NCI-H1417 treated with DMSO at 0.1 percent for 48 hours (cell line): ENCODE results near the gene S100A2.

ENCODE experiments used
- DNase-seq: peaks from one replicate; lab custom pipeline; 2025; lab: John Stamatoyannopoulos, UW

S100A2 gene

DNA sequence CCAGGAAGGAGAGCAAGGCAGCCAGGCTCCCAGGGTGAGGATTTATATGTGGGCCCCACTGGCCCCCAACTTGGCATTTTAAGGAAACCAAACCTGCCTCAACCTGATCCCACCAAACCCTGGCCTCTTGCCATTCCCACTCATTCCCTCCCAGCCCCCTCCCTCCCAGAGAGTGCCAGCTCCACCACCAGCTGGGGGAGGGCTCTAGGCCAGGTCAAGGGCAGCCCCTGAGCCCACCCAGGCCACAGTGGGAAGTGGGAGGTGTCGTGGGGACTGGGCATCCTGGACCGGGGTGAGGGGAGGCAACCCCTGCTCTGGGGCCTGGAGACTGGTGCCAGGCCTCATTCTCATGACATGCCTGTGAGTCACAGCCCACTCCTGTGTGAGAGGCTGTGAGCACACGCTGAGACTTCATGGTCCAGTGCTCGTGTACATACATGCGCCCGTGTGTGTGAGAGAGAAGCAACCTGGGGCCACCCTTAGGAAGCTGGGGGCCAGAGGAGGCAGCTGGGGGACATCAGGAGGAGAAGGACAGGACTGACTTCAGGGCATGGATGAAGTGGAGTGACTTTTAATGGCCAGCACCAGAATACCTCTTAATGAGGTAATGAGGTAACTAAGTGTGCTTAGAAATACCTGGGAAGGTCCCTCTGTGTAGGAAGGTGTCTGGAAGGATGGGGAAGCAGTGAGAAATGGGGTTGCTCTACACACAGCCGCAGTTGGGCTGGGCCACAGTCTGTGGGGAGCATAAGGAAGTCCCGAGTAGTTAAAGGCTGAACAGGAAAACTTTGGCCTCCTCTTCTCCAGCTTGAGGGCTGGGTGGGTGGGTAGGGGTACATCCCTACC lies at the start of gene S100A2:
S100A2 (minus strand) TSS at position 316 of the 846 bp plus-strand sequence. CDS start 1,967 bp downstream, outside the sequence.
- no peak for DNase-seq

DNA sequence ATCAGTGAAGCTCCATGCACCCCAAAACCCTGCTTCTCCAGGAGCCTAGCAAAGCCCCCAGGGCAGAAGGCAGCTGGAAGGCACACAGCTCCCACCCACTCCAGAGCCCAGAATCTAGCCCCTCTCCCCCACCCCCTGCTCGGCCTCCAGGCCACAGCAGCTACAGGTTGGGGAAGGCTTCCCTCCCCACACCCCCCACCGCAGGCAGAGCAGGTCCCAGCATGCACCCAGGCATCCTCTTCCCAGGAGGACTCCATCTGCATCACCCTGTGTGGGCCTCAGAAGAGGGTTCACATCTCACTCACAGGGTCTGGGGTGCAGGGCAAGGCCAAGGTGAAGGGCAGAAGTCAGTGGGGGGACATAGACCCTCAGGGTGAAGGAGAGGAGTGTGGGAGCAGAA lies 49.8 kb upstream of the S100A2 start:
- no peak for DNase-seq

DNA sequence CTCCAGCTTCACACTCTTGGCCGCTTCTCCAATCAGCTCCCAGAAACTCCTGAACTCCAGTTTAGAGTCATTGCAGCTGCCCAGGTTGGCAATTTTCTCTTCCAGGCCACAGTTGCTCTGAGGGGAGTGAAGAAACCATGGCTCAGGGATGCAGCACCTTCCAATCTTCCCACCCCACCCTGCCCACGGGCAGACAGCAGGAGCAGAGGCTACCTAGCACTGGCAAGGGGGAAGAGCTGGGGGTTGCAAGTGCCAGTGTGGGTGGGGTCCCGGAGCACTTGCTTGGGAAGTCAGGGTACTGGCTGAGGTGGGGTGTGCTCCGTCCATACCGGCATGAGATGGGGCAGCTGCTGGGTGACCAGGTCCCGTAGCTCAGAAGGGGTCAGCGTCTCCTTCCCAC lies 49.3 kb upstream of the S100A2 start:
- DNase-seq = no peak

DNA sequence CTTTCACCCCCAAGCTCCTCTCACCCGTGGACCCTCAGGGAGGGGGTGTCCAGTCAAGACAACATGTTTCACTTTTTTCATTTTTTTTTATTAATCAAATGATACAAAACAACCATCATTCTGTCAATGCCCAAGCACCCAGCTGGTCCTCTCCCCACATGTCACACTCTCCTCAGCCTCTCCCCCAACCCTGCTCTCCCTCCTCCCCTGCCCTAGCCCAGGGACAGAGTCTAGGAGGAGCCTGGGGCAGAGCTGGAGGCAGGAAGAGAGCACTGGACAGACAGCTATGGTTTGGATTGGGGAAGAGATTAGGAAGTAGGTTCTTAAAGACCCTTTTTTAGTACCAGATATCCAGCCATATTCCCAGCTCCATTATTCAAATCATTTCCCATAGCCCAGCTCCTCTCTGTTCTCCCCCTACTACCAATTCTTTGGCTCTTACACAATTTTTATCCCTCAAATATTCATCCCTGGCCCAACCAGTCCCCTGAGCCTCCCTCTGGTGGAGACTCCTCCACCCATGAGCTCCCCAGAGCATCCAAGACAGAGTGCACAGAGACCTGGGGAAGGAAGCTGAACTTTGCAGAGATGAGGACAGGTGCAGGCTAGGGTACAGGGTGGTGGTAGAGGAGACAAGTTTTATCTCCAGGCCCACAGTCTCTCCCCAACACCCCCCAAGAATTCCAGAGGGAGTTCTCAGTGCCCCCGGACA lies 48.7 kb upstream of the S100A2 start:
- DNase-seq = no peak

DNA sequence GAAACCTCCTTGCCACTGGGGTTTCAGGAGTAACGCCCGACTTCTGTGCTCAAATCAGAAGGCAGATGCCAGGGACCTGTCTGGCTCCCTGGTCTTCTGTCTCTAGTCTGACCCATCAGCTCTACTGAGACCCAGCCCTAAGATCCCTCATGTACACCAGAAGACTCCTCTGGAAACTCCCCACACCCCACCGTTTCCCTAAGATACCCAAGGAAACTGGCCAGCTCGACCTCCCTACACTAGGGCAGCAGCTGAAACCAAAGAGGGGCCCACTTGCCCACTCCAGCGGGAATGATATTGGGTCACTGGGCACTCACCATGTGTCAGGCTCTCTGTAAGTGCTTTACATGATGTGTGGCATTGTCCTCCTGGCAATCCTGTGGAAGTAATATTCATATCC lies 47.8 kb upstream of the S100A2 start:
- no peak for DNase-seq

DNA sequence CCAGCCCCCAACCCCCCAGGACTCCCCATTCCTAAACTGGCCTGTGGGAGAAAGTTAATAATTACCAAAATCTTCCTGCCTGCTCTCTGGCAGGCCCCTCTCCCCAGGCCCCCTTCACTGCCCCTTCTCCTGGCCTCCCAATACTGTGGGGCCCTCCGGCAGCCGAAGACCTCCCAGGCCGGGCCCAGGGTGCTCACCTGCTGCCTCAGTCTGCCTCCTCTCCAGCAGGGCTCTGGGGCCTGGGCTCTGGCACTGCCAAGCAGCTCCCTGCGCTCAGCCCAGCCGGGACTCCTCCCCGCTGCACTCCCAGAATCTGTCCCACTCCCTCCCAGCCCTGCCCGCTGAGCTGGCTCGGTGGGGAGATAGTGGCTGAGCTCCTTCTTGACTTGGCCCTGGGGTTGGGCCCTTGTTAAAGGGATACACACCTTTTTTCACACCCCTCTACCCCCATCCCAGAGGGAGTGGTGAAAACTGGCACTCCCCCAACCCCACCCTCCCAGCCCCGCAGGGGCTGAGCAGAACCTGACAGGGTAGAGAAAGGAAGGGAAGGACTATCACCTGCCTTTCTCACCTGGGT lies 47.2 kb upstream of the S100A2 start, which contains the start of gene S100A16:
S100A16 (minus strand) TSS at position 383 of the 577 bp plus-strand sequence. CDS start 4,986 bp downstream, outside the sequence.
- no peak for DNase-seq

DNA sequence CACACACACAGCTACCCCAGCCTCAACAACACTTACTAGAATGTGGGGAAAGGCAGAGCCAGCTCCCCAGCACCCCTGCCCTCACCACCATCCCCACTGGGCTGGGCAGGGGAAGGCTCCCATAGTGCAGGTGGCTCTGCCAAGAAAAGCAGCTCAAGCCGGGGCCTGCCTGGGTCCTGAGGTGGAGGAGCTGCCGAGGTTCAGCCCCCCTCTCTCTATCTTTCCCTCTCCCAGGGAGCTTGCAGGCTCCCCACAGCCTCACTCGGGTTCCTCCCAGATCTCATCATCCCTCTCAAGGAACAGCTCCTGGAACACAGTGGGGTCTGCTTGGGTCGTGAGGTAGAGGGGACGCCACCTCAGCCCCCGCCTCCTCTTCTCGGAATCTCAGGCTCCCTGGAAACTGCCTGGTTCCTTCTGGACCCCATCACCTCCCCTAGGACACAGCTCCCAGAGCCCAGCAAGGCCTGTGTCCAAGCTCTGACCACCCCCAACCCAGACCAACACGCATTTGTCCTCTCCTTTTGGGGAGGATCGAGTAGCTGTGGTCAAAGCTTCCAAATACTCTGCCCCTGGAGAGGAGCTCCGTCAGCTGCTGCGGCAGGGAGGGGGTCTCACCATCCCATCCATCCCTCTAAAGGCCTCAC lies 46.6 kb upstream of the S100A2 start:
- no peak for DNase-seq

DNA sequence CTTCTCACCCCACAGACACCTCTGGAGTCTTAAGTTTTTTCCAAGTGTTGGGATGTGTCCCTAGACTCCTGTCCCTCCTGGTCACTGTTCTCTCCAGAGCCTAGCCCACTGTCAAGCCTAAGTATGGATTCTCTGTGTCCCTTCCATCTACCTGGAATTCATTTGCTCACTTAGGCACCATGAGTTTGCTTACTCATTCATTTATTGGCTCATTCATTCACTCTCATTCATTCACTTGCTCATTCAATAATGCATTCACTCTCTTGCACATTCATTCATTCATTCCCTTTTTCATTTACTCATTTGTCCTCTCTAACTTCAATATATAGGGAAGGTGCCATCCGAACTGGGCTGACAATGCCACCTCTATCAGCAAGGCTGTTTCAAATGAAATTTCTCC lies 45.7 kb upstream of the S100A2 start:
- no peak for DNase-seq

DNA sequence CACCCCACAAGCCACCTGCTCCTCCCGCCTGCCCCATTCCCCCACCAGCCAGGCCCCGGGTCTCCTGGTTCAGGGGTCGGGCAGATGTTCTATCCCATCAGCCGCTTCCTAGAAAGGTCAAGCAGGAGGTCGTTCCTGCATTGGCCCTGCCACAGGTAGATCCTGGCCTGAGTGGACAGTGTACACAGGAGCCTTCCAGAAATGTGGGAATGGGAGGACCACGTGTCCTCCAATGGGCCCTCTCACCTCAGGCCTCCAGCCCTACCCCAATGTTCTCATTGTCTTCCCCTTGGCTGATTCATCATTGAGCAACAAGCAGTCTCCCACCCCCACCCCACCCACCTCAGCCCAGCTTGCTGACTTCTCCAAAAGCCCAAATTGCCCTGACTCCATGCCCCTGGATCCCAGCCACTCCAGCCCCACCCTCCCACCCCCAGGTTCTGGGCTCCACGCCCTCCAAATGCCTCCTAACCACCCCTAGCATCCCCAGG lies 45.2 kb upstream of the S100A2 start:
- no peak for DNase-seq

DNA sequence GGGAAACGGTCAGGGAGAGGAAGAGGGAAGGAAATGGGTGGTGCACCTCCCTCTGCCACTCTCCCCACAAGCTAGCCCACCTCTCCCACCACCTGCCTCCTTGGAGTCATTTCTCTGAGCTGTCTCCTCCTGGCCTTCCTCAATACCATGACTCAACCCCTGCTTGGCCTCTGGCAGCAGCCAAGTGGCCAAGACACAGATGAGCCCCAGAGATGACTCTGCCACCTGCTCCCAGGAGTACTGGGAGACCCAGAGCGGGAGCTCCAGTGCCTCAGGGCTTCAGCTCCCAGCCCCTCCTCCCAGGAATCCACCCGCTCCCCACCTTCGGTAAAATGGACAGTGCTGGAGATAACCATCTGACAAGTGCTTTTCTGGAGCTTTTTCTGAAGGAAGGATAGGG lies 44.7 kb upstream of the S100A2 start:
- DNase-seq = no peak

DNA sequence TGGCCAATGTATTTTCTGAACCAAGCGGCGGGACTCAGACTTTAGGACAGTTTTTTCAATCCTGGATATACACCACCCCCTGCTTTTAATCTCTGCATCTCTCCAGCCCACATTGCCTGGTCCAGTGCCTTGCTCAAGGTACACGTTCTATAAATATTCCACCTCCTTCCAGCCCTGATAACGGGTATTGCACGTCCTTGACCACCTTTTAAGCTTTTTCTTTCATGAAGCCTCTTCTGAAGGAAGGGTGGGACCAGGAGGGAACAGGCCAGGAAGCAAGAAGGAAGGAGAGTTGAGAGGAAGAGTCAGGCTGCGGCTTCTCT lies 43.9 kb upstream of the S100A2 start:
- no peak for DNase-seq

DNA sequence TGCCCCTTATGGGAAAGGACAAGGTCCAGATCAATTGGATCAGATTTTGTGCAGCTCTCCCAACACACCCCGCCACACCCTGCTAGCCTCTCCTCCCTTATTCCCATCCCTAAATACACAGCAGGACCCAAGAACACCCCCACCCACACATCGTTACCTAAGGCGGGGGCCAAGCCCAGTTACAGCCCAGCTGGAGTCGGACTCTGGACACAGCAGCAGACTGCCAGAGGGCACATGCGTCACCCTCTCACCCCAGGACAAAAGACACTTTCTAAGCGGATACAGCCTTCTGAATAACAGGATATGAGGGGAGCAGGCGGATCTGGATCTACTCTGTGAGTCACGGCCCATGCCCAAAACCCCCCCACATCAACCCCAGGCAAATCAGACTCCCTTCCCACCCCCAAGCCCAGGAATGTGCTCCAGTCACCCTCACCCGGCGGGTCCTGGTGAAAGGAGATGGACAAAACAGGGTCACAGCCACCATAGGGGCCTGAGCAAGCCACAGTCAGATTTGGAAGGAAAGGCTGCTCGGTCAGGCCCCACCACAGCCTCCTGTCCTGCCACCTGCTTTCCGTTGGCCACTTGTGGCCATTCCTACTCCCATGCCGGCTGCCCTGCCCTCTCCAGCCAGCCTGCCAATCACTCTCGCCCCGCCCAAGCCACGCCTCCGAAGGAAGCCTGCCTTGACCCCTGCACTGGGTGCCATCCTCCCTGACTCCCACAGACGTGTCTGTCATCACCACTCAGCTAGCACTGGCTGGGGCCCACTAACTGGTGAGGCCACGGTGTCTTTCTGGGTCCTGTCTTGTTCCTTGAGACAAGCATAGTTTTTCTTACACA lies 43.3 kb upstream of the S100A2 start:
- DNase-seq = no peak

DNA sequence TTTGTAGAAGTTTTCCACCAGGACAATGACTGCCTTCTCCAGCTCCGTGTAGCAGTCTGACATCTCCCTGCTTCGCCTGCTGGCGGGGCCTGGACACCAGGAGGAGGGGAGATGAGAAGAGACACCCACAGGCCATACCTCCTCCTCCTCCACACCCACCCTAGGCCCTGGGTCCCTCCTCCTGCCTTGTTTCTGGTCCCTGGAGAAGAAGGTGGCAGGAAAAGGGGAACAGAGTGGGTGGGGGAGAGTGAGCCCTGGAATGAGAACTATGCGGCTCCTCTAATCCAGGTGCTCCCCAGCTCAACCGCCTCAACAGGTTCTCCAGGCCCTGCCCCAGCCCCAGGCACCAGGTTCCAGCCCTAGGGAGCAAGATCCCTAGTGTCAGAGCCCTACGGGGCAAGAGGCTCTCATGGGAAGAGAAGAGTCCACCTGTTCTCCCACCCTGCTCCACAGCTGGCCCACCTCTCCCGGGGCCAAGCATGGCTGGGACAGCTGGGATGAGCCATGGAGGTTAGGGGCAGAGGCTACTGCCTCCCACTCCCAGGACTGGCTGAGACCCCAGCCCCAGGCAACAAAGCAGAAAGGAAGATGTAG lies 42.5 kb upstream of the S100A2 start:
- DNase-seq = no peak

DNA sequence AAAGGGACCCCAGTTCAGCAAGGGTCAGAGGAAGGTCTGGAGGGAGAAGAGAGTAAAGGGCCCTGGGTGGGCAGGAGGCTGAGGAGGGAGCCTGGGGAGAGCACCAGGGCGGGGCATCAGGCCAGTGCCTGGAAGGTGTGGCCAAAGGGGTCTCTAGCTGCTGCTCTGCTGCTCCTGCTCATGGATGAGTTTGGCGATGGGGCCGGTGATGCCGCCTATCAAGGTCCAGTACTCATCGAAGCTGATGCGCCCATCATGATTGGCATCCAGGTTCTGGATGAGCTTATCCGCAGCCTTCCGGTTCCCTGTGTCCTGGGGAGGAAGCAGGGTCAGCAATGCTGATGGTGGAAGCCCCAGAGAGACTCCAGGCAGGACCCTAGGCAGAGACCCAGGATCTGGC lies 41.7 kb upstream of the S100A2 start:
- no peak for DNase-seq

DNA sequence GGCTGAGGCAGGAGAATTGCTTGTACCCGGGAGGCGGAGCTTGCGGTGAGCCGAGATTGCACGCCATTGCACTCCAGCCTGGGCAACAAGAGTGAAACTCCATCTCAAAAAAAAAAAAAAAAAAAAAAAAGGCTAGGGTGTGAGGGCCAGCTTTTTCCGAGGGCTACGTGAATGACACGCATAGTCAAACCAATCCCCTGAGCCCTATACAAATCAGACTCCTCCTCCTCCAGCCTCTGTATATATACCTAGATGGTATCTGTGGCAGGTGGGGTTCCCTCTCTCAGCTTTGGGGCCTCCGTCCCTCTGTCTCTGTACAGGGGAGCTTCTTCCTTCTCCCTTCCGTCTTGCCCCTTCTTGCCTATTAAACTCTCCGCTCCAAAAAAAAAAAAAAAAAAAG lies 40.5 kb upstream of the S100A2 start:
- no peak for DNase-seq

DNA sequence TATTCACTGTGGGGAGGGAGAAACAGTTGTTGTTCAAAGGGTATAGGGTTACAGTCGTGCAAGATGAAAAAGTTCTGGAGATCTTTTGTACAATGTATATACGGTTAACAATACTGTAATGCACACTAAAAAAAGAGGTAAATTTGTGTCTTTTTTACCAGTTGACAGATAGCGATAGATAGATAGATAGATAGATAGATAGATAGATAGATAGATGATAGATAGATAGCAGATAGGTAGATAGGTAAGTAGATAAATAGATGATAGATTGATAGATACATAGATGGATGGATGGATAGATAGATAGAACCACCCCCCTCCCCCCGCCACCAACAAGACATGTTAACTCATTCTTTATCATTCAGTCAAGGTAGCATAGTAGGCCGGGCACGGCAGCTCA lies 37.1 kb upstream of the S100A2 start:
- no peak for DNase-seq

DNA sequence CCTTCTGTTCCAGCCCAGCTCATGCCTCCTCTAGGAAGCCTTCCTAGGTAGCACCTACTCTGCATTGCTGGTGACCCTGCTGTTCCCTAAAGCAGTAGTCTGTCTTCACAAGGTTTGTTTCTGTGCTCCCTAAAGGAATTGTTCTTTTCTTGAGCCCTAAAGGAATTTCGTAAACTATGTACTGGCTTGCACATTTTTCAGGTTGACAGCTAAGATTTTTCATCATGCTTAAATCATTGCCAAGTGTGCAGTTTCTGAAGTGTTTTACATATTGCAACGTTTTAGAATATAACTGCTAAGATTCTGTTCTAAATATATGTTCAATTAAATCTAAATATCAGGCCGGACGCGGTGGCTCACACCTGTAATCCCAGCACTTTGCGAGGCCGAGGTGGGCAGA lies 34.2 kb upstream of the S100A2 start:
- DNase-seq = no peak

DNA sequence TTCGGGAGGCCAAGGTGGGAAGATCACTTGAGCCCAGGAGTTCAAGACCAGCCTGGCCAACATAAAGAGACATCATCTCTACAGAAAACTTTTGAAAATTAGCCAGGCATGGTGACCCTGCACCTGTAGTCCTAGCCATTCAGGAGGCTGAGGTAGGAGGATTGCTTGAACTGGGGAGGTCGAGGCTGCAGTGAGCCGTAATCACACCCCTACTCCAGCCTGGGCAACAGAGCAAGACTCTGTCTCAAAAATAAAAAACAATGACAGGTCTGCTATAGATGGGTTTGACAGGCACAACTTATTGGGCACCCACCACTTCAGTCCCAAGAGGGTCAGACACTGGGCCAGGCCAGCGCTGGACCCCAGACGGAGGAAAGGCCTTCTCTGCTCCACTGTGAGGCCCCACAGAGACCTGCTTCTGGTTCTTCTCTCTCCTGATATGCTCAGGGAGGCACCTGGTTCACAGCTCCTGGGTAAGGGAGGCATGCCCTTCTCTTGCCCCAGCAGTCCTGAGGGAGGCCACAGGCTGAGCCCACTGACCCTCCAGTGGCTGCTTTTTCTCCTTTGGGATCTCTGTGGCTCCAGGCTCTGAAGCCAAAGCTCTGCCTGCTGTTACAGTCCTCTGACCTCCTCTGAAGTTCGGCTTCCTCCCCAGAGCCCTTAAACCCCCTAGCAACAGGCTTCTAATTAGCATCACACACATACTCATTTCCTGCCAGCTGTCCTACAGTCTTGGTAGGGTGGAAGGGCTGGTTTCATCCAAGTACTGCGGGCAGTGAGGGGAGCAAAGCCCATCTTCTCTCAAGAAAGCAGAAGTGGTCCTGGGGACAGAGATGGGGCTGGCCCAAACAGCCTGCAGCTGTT lies 32.9 kb upstream of the S100A2 start:
- DNase-seq = peak; percentile 27

DNA sequence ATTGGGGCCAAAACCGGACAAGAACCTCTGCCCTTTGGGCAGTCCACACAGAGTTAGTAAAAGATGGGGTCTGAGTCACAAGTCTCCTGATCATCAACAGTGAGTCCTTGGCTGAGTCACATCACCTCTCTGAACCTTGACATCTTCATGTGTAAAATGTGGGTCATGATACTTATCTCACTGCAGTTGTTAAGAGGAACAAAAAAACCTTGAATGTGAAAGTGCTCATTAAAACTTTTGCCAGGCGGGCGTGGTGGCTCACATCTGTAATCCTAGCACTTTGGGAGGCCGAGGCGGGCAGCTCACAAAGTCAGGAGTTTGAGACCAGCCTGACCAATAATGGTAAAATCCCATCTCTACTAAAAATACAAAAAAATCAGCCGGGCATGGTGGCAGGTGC lies 31.6 kb upstream of the S100A2 start:
- DNase-seq = no peak

DNA sequence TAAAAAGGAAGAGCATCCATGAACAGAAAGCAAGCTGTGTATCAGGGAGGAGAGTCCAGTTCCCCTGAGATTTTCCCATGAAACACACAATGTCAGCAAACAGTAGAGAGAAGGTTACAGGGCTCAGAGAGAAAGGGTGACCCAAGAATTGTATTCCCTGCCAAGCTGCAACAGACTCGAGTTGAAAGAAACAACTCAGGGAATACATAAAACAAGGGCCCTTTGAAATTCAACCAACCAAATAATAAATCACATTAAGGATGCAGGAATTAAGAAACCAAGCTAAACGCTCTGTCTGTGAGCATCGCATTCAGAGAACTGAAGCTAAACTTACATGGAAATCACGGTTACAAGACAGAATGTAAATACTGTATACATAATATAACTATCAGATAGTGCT lies 27.1 kb upstream of the S100A2 start:
- no peak for DNase-seq
